GM23248 (cell line): Measurements from ENCODE around the gene SLC8A1.

ENCODE experiments used
- EZH2 ChIP-seq: fragments of 200-600 bp; sonication (generic); IDR thresholded peaks from 2 replicates; pipeline ENCODE4 v1.6.1; 2018; ENCODE audit warnings: antibody characterized with exemption, mild to moderate bottlenecking; ENCODE audit not compliant: insufficient read depth, poor library complexity, severe bottlenecking
- EZH2phosphoT487 ChIP-seq: fragments of 200-600 bp; sonication (generic); IDR thresholded peaks from 2 replicates; pipeline ENCODE4 v1.6.1; 2018; ENCODE audit warnings: antibody characterized with exemption, moderate library complexity, mild to moderate bottlenecking, low read depth; ENCODE audit not compliant: insufficient read depth

DNA sequence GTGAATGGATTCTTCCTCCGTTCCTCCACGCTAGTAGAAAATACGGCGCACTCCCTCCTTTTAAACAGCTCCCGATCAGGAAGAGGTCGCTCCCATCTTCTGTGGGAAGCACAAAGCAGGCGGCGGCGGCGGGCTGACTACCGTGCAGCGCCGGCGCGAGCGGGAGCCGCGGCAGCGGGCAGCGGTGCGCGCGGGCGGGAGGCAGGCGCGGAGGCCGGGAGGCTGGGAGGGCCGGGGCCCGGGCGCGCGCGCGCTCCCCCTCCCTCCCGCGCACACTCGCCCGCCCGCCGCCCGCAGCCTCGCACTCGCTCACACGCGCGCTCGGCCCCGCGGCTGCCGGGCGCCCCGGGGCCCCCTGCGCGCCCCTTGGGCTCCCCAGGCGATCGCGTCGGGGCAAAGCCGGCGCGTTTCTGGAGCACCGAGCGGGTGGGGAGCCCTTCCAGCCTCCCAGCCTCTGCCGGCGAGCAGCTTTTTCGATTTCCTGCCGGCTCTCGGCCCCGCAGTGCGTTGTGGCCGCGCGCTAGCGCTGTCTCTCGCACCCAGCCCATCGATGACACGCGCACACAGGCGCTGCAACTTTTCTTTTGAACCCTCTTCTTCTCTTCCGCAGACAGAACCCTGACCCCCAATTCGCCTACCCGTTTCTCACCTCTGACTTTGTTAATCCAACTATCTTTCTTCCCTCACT, at the start of gene SLC8A1:
- TF ChIP-seq EZH2 (no peak), EZH2phosphoT487 (no peak)
